ENCODE measurements around the gene RICTOR. TPM values are rescaled to one million over a fixed set of nuclear protein-coding genes. Genes with fewer than 3 reads are reported as not detected.

RICTOR gene
- total RNA-seq, result 10 to 100 TPM; 84.8 to 88.8 TPM
- total RNA-seq, result 197 to 198 reads per million in 2 donors

- ATAC-seq (peak; percentile 80), DNase-seq (peak; percentile 86 to 88 (median 86))
- Mint-ChIP-seq H3K27ac (peak within 1 kb of the TSS; percentile 97), H3K4me1 (peaks cover 29% of the 10 kb centered on the region), H3K36me3 (ENCODE audit: low read depth) (no peaks in the 10 kb centered on the region), H3K27me3 (peaks cover 10% of the 10 kb centered on the region), H3K4me3 (peak within 1 kb of the TSS; percentile 95)
- H3K9me3 ChIP-seq (ENCODE audit: control insufficient read depth, low read length, poor library complexity, severe bottlenecking), result no peaks in the 10 kb centered on the region
Observed at GRCh38 chr5:39074017-39074814, at the start of gene RICTOR. TSS of gene RICTOR (minus strand) at chr5:39074399. CDS start at chr5:39074377, 22 bp downstream.

GRCh38 chr5:39121922-39122321 lies 47.7 kb upstream of the RICTOR start:
- DNase-seq, result no peak

GRCh38 chr5:39121315-39121714 lies 47.1 kb upstream of the RICTOR start:
- H3K27me3 Mint-ChIP-seq, result no peaks in the 10 kb centered on the region
- ATAC-seq, result no peak
- H3K4me1 Mint-ChIP-seq, result peaks cover 14% of the 10 kb centered on the region
- H3K27ac Mint-ChIP-seq, result peak overlapping the region; percentile 86
- H3K36me3 Mint-ChIP-seq (ENCODE audit: low read depth), result peaks cover 18% of the 10 kb centered on the region
- H3K4me3 Mint-ChIP-seq, result no peak overlapping the region
- no peak for DNase-seq
- H3K9me3 ChIP-seq (ENCODE audit: control insufficient read depth, low read length, poor library complexity, severe bottlenecking), result no peaks in the 10 kb centered on the region

More at GRCh38 chr5:39121922-39122321, 47.7 kb upstream of the RICTOR start:
- Mint-ChIP-seq H3K27ac (peak overlapping the region; percentile 86), H3K27me3 (no peaks in the 10 kb centered on the region), H3K4me3 (no peak overlapping the region), H3K4me1 (peaks cover 14% of the 10 kb centered on the region), H3K36me3 (ENCODE audit: low read depth) (peaks cover 15% of the 10 kb centered on the region)
- H3K9me3 ChIP-seq (ENCODE audit: control insufficient read depth, low read length, poor library complexity, severe bottlenecking), result no peaks in the 10 kb centered on the region
- ATAC-seq, result no peak

- H3K27ac Mint-ChIP-seq, result peak overlapping the region; percentile 51
- ATAC-seq (no peak), DNase-seq (no peak)
- peaks cover 12% of the 10 kb centered on the region for H3K4me1 Mint-ChIP-seq
- peaks cover 16% of the 10 kb centered on the region for H3K36me3 Mint-ChIP-seq (ENCODE audit: low read depth)
- H3K9me3 ChIP-seq (ENCODE audit: control insufficient read depth, low read length, poor library complexity, severe bottlenecking), result no peaks in the 10 kb centered on the region
- no peak overlapping the region for H3K4me3 Mint-ChIP-seq
- H3K27me3 Mint-ChIP-seq, result no peaks in the 10 kb centered on the region
Observed at GRCh38 chr5:39120052-39120420, 45.8 kb upstream of the RICTOR start.

GRCh38 chr5:39119404-39120051 lies 45.3 kb upstream of the RICTOR start:
- Mint-ChIP-seq H3K27me3 (no peaks in the 10 kb centered on the region), H3K4me1 (peaks cover 15% of the 10 kb centered on the region), H3K36me3 (ENCODE audit: low read depth) (peaks cover 19% of the 10 kb centered on the region), H3K4me3 (no peak overlapping the region), H3K27ac (peak overlapping the region; percentile 51)
- DNase-seq, result no peak
- no peaks in the 10 kb centered on the region for H3K9me3 ChIP-seq (ENCODE audit: control insufficient read depth, low read length, poor library complexity, severe bottlenecking)
- ATAC-seq, result no peak

- H3K9me3 ChIP-seq (ENCODE audit: control insufficient read depth, low read length, poor library complexity, severe bottlenecking), result no peaks in the 10 kb centered on the region
- no peaks in the 10 kb centered on the region for H3K27me3 Mint-ChIP-seq
- peaks cover 12% of the 10 kb centered on the region for H3K4me1 Mint-ChIP-seq
- peak overlapping the region; percentile 94 for H3K27ac Mint-ChIP-seq
- H3K4me3 Mint-ChIP-seq, result no peak overlapping the region
- no peak for ATAC-seq
- DNase-seq, result no peak
- peaks cover 19% of the 10 kb centered on the region for H3K36me3 Mint-ChIP-seq (ENCODE audit: low read depth)
Observed at GRCh38 chr5:39118638-39119037, 44.4 kb upstream of the RICTOR start.

GRCh38 chr5:39117401-39117800 lies 43.2 kb upstream of the RICTOR start:
- no peak for DNase-seq
- no peaks in the 10 kb centered on the region for H3K9me3 ChIP-seq (ENCODE audit: control insufficient read depth, low read length, poor library complexity, severe bottlenecking)
- Mint-ChIP-seq H3K4me3 (peak overlapping the region; percentile 7), H3K27me3 (no peaks in the 10 kb centered on the region), H3K4me1 (peaks cover 12% of the 10 kb centered on the region), H3K36me3 (ENCODE audit: low read depth) (peaks cover 19% of the 10 kb centered on the region), H3K27ac (peak overlapping the region; percentile 94)
- ATAC-seq, result no peak

- no peak for ATAC-seq
- peaks cover 16% of the 10 kb centered on the region for H3K36me3 Mint-ChIP-seq (ENCODE audit: low read depth)
- peaks cover 10% of the 10 kb centered on the region for H3K4me1 Mint-ChIP-seq
- no peaks in the 10 kb centered on the region for H3K27me3 Mint-ChIP-seq
- DNase-seq, result no peak
- no peak overlapping the region for H3K4me3 Mint-ChIP-seq
- peak overlapping the region; percentile 94 for H3K27ac Mint-ChIP-seq
- H3K9me3 ChIP-seq (ENCODE audit: control insufficient read depth, low read length, poor library complexity, severe bottlenecking), result no peaks in the 10 kb centered on the region
Observed at GRCh38 chr5:39116344-39117170, 42.4 kb upstream of the RICTOR start.

- H3K27ac Mint-ChIP-seq, result peak overlapping the region; percentile 67
- ATAC-seq (no peak), DNase-seq (no peak)
- no peaks in the 10 kb centered on the region for H3K9me3 ChIP-seq (ENCODE audit: control insufficient read depth, low read length, poor library complexity, severe bottlenecking)
- H3K4me3 Mint-ChIP-seq, result no peak overlapping the region
- H3K36me3 Mint-ChIP-seq (ENCODE audit: low read depth), result peaks cover 16% of the 10 kb centered on the region
- H3K4me1 Mint-ChIP-seq, result peaks cover 10% of the 10 kb centered on the region
- no peaks in the 10 kb centered on the region for H3K27me3 Mint-ChIP-seq
Observed at GRCh38 chr5:39115644-39116343, 41.6 kb upstream of the RICTOR start.

GRCh38 chr5:39114155-39114554 lies 40.0 kb upstream of the RICTOR start:
- Mint-ChIP-seq H3K27me3 (no peaks in the 10 kb centered on the region), H3K27ac (no peak overlapping the region), H3K4me3 (no peak overlapping the region), H3K36me3 (ENCODE audit: low read depth) (peaks cover 14% of the 10 kb centered on the region), H3K4me1 (peaks cover 14% of the 10 kb centered on the region)
- no peak for DNase-seq
- H3K9me3 ChIP-seq (ENCODE audit: control insufficient read depth, low read length, poor library complexity, severe bottlenecking), result no peaks in the 10 kb centered on the region
- ATAC-seq, result no peak

GRCh38 chr5:39113354-39113953 lies 39.3 kb upstream of the RICTOR start:
- ATAC-seq, result no peak
- Mint-ChIP-seq H3K36me3 (ENCODE audit: low read depth) (peaks cover 14% of the 10 kb centered on the region), H3K4me3 (no peak overlapping the region), H3K27me3 (no peaks in the 10 kb centered on the region), H3K27ac (no peak overlapping the region), H3K4me1 (peaks cover 14% of the 10 kb centered on the region)
- no peaks in the 10 kb centered on the region for H3K9me3 ChIP-seq (ENCODE audit: control insufficient read depth, low read length, poor library complexity, severe bottlenecking)
- DNase-seq, result no peak

- Mint-ChIP-seq H3K27me3 (no peaks in the 10 kb centered on the region), H3K4me1 (peaks cover 4% of the 10 kb centered on the region), H3K4me3 (no peak overlapping the region), H3K36me3 (ENCODE audit: low read depth) (peaks cover 3% of the 10 kb centered on the region), H3K27ac (peak overlapping the region; percentile 27)
- H3K9me3 ChIP-seq (ENCODE audit: control insufficient read depth, low read length, poor library complexity, severe bottlenecking), result no peaks in the 10 kb centered on the region
- no peak for DNase-seq
- ATAC-seq, result no peak
Observed at GRCh38 chr5:39109606-39110005, 35.4 kb upstream of the RICTOR start.
